Endothelial cell of umbilical vein (primary cell): ENCODE results near the gene ARMH3. TPM values are rescaled to one million over a fixed set of nuclear protein-coding genes. Genes with fewer than 3 reads are reported as not detected.

Source experiments
- BruUV-seq: library from RNA; stranded (reverse); fragments of 400-500 nt; replicated peaks from 2 replicates; lab custom pipeline; 2021; lab: Mats Ljungman, UMichigan
- CTCF ChIA-PET: fragments of 300-600, 350-600 bp; sonication (Branson Sonifier 250); formaldehyde crosslinking; loops from one replicate; lab custom pipeline; 2021; ENCODE audit warnings: antibody characterized with exemption, inconsistent platforms; lab: Charles Lee
- POLR2A ChIA-PET: fragments of 300-600, 350-600 bp; sonication (Branson Sonifier 250); formaldehyde crosslinking; loops from one replicate; lab custom pipeline; 2021; ENCODE audit warnings: antibody characterized with exemption, inconsistent platforms; lab: Charles Lee
- DNase-seq: peaks from one replicate; pipeline ENCODE4 v3.0.0-alpha.2; 2011; ENCODE audit warnings: low read depth, low spot score
- FAIRE-seq: peaks from 2 replicates; lab custom pipeline; 2011; peaks lifted over from hg19 to GRCh38; lab: Jason Lieb, UNC
- H2AFZ ChIP-seq: 2 replicates; pipeline ENCODE4 v1.6.0; 2012; ENCODE audit warnings: low read depth, low read length, control low read depth, inconsistent platforms
- H3K27ac ChIP-seq: 2 replicates; pipeline ENCODE4 v1.5.1; 2011; ENCODE audit warnings: low read depth, mild to moderate bottlenecking, control low read depth, low read length, moderate library complexity; ENCODE audit not compliant: insufficient read depth
- H3K27me3 ChIP-seq, 2 experiments: 2 replicates each; pipeline versions ENCODE4 v1.6.0 to v1.6.1; 2011; ENCODE audit warnings: low read length in 2 of 2, mixed read lengths in 1 of 2; ENCODE audit not compliant: control insufficient read depth in 2 of 2, insufficient read depth in 2 of 2
- H3K36me3 ChIP-seq, 2 experiments: 2 replicates in 1 of 2; 3 replicates in 1 of 2; pipeline ENCODE4 v1.5.1; 2011; ENCODE audit warnings: low read length in 2 of 2, mild to moderate bottlenecking in 1 of 2, moderate library complexity in 1 of 2; ENCODE audit not compliant: control insufficient read depth in 2 of 2, insufficient read depth in 2 of 2; ENCODE audit errors: extremely low read depth in 1 of 2
- H3K4me1 ChIP-seq: 3 replicates; pipeline ENCODE4 v1.5.1; 2011; ENCODE audit warnings: mild to moderate bottlenecking, low read length; ENCODE audit not compliant: control insufficient read depth, insufficient read depth; ENCODE audit errors: extremely low read depth
- H3K4me2 ChIP-seq: 2 replicates; pipeline ENCODE4 v1.6.1; 2011; ENCODE audit warnings: low read length, control low read depth, mixed read lengths; ENCODE audit not compliant: insufficient read depth
- H3K4me3 ChIP-seq, 3 experiments: fragments of 200-600 bp in 1 of 3; sonication (generic), shearing (Covaris generic) in 1 of 3; replicated peaks in 1 of 3; 2 replicates each; pipeline ENCODE4 v1.5.1; 2011 to 2016; ENCODE audit warnings: control low read depth in 3 of 3, low read length in 3 of 3, mild to moderate bottlenecking in 2 of 3, inconsistent platforms in 1 of 3, low read depth in 1 of 3, moderate library complexity in 1 of 3; ENCODE audit not compliant: insufficient read depth in 1 of 3
- H3K79me2 ChIP-seq: 2 replicates; pipeline ENCODE4 v1.6.0; 2012; ENCODE audit warnings: low read length, inconsistent platforms; ENCODE audit not compliant: control insufficient read depth, insufficient read depth
- H3K9ac ChIP-seq: replicated peaks from 2 replicates; pipeline ENCODE3; 2011; ENCODE audit warnings: low read length, control low read depth; ENCODE audit not compliant: insufficient read depth; ENCODE audit errors: extremely low read depth
- H3K9me1 ChIP-seq: replicated peaks from 3 replicates; pipeline ENCODE4 v1.6.0; 2011; ENCODE audit warnings: mild to moderate bottlenecking, low read length; ENCODE audit not compliant: control insufficient read depth, insufficient read depth; ENCODE audit errors: extremely low read depth
- H3K9me3 ChIP-seq: replicated peaks from 2 replicates; pipeline ENCODE4 v1.5.1; 2012; ENCODE audit warnings: low read length, inconsistent platforms; ENCODE audit not compliant: control insufficient read depth, insufficient read depth
- H4K20me1 ChIP-seq: replicated peaks from 2 replicates; pipeline ENCODE3; 2011; ENCODE audit warnings: mild to moderate bottlenecking, low read length; ENCODE audit not compliant: control insufficient read depth, insufficient read depth; ENCODE audit errors: extremely low read depth
- CTCF ChIP-seq, 2 donors: IDR thresholded peaks; 1 replicate in 1 of 2; 2 replicates in 1 of 2; pipeline ENCODE4 v1.5.1; 2011; ENCODE audit warnings: low read length in 2 of 2, mild to moderate bottlenecking in 2 of 2, moderate library complexity in 2 of 2, control low read depth in 1 of 2, inconsistent platforms in 1 of 2, low read depth in 1 of 2; ENCODE audit not compliant: insufficient read depth in 1 of 2; ENCODE audit errors: extremely low read depth in 1 of 2
- EZH2 ChIP-seq: IDR thresholded peaks from 2 replicates; pipeline ENCODE4 v1.6.1; 2012; ENCODE audit warnings: borderline replicate concordance, low read depth, mild to moderate bottlenecking, moderate library complexity, low read length, inconsistent platforms; ENCODE audit not compliant: severe bottlenecking
- FOS ChIP-seq: IDR thresholded peaks from 2 replicates; pipeline ENCODE4 v1.6.1; 2011; ENCODE audit warnings: mild to moderate bottlenecking, low read length, moderate library complexity, borderline replicate concordance; ENCODE audit not compliant: insufficient read depth
- GATA2 ChIP-seq: IDR thresholded peaks from 2 replicates; pipeline ENCODE4 v1.7.0; 2011; ENCODE audit warnings: low read depth, mild to moderate bottlenecking, moderate library complexity, mixed read lengths, low read length; ENCODE audit not compliant: insufficient read length, insufficient read depth
- JUN ChIP-seq: IDR thresholded peaks from 2 replicates; pipeline ENCODE4 v1.6.1; 2011; ENCODE audit warnings: borderline replicate concordance, low read depth; ENCODE audit not compliant: insufficient read length, insufficient read depth
- MAX ChIP-seq: IDR thresholded peaks from 2 replicates; pipeline ENCODE4 v1.6.1; 2011; ENCODE audit not compliant: insufficient read depth, insufficient read length
- MYC ChIP-seq: IDR thresholded peaks from one replicate; pipeline ENCODE4 v1.6.1; 2011; ENCODE audit warnings: mild to moderate bottlenecking, low read depth, low read length
- POLR2A ChIP-seq: IDR thresholded peaks from 2 replicates; pipeline ENCODE4 v1.6.1; 2012; ENCODE audit warnings: low read depth, mild to moderate bottlenecking, control low read depth, low read length
- POLR2AphosphoS5 ChIP-seq: IDR thresholded peaks from 2 replicates; pipeline ENCODE4 v1.6.1; 2012; ENCODE audit warnings: low read depth, mild to moderate bottlenecking, control low read depth, low read length, moderate library complexity; ENCODE audit not compliant: insufficient read depth
- dilution Hi-C: fragments of 300-500 bp; cut with MboI; formaldehyde crosslinking; loops from one replicate; pipeline ENCODE4 v1.15.0; 2019; ENCODE audit warnings: low sequenced_read_pairs; ENCODE audit not compliant: extremely low pct_ligation_motif_present
- intact Hi-C: fragments of 100-400 bp; cut with micrococcal nuclease; formaldehyde crosslinking; loops from one replicate; pipeline ENCODE4 v1.10.0; 2022
- polyA plus RNA-seq, 4 experiments: library from polyadenylated mRNA; depleted of rRNA in 3 of 4; stranded (reverse) in 3 of 4; unstranded in 1 of 4; fragments of >200 nt; gene quantifications; 2 replicates each; pipeline versions ENCODE4 v1.2.1 to v1.2.3, GENCODE V29; 2011 to 2012; ENCODE audit warnings: missing spikeins in 1 of 4
- total RNA-seq: library from RNA; stranded (reverse); gene quantifications from 2 replicates; pipeline ENCODE4 v1.2.3, GENCODE V29; 2021

Gene ARMH3
- total and polyA plus RNA-seq, 2 donors (not counting 3 experiments of a cell fraction or from before 2014, with no cell fraction given), result 13.1 to 17.6 TPM

GRCh38 chr10:101938305-101939007, 117.5 kb downstream of the ARMH3 start:
- Histone ChIP-seq H3K4me2 (peak overlapping the region; percentile 77), H2AFZ (no peak overlapping the region), H4K20me1 (no peaks in the 10 kb centered on the region), H3K4me1 (peaks cover 49% of the 10 kb centered on the region), H3K9me3 (no peaks in the 10 kb centered on the region), H3K79me2 (no peaks in the 10 kb centered on the region), H3K9me1 (peaks cover 3% of the 10 kb centered on the region), H3K27me3 (no peaks in the 10 kb centered on the region), H3K27ac (peak overlapping the region; percentile 92), H3K36me3 (no peaks in the 10 kb centered on the region), H3K4me3 (no peak overlapping the region), H3K9ac (peak overlapping the region; percentile 64)
- intact Hi-C loops (loop anchor here (5.0 kb wide), 3 partner anchors 51 to 91 kb away; no protein-coding TSS in a partner anchor), dilution Hi-C loops (no loop called here)
- peak; percentile 97 for DNase-seq
- ChIA-PET CTCF (interaction anchor here (1.1 to 5.4 kb wide), 8 partner anchors 9 to 98 kb away, joined by 3 to 57 read pairs (median 5); no protein-coding TSS in a partner anchor), POLR2A (interaction anchor here (1.1 kb wide), 1 partner anchor 90 kb away, joined by 3 read pairs; no protein-coding TSS in a partner anchor)
- TF ChIP-seq FOS, result peak; percentile 75
- no peak for TF ChIP-seq MAX
- TF ChIP-seq POLR2AphosphoS5, result peak; percentile 91
- TF ChIP-seq MYC, result no peak
- peak; percentile 77 for TF ChIP-seq JUN
- no peak for TF ChIP-seq CTCF (IDR thresholded peaks at IDR 0.05; ENCODE audit: extremely low read depth in 1 of 2, insufficient read depth in 1 of 2, low read depth in 1 of 2, low read length in 2 of 2)
- peak; percentile 53 for TF ChIP-seq POLR2A
- no peak for TF ChIP-seq EZH2
- peak; percentile 89 for TF ChIP-seq GATA2
- TSS peak; percentile 46 for BruUV-seq
- FAIRE-seq, result peak; percentile 91
